Epithelial cell of prostate (primary cell): ENCODE results near the gene GNS.
"Not testable (repeated sequence)": the region's sequence is repeated elsewhere in the genome, so short reads cannot be mapped to it uniquely, and the experiment has no call there.

Experiments used
- DNase-seq: peaks from one replicate; pipeline ENCODE4 v3.0.0-alpha.2; 2011; ENCODE audit warnings: low read depth, low spot score
- H3K27ac ChIP-seq: fragments of 450-650 bp; 2 replicates; pipeline ENCODE4 v1.5.1; 2017; ENCODE audit warnings: mild to moderate bottlenecking

GNS gene

GRCh38 chr12:64780531-64781279, 21.5 kb upstream of the GNS start:
- H3K27ac ChIP-seq, result no peak overlapping the region
- DNase-seq, result no peak

- DNase-seq, result no peak
- H3K27ac ChIP-seq, result no peak overlapping the region
Observed at GRCh38 chr12:64780132-64780530, 20.9 kb upstream of the GNS start.

GRCh38 chr12:64779354-64779974, 20.3 kb upstream of the GNS start:
- DNase-seq, result no peak
- no peak overlapping the region for H3K27ac ChIP-seq

GRCh38 chr12:64775147-64775736, 16.0 kb upstream of the GNS start:
- not testable (repeated sequence) for DNase-seq, H3K27ac ChIP-seq

- no peak for DNase-seq
- no peak overlapping the region for H3K27ac ChIP-seq
Observed at GRCh38 chr12:64773386-64773785, 14.2 kb upstream of the GNS start.

GRCh38 chr12:64767495-64767894, 8.3 kb upstream of the GNS start:
- peak; percentile 46 for DNase-seq
- H3K27ac ChIP-seq, result peak overlapping the region; percentile 43

DNA sequence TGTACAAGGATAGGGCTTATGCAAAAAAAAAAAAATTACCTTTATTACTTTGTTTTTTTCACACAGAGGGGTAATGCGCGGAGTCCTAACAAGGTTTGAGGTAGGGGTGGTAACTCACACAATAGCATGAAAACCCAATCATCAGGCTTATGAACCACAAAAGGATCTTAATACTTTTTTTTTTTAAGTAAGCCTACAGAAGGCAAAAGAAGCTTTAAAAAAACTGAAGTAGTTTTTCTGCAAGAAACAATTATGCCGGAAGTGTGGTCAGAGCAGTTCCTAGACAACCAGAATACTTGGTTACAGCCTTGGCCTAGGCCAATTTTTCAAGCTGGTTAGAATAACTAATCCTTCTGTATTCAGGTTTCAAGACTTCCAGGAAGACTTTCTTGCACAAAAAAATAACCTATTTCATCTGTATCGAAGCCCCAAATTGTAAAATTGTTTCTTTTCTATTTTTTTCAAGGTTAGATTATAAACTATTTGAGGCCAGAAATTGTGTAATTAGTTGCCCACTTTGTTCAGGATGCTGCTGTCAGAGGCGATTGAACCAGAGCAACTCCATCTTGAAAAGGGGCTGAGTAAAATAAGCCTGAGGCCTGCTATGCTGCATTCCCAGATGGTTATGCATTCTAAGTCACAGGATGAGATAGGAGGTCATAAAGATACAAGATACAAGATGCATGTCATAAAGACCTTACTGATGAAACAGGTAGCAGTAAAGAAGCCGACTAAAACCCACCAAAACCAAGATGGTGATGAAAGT, 1.8 kb upstream of the GNS start:
- DNase-seq, result no peak

GRCh38 chr12:64757771-64758170, 1.4 kb downstream of the GNS start:
- no peak for DNase-seq
- peak overlapping the region; percentile 35 for H3K27ac ChIP-seq

More for the DNA sequence above, 1.8 kb upstream of the GNS start:
- H3K27ac ChIP-seq, result no peak overlapping the region

DNA sequence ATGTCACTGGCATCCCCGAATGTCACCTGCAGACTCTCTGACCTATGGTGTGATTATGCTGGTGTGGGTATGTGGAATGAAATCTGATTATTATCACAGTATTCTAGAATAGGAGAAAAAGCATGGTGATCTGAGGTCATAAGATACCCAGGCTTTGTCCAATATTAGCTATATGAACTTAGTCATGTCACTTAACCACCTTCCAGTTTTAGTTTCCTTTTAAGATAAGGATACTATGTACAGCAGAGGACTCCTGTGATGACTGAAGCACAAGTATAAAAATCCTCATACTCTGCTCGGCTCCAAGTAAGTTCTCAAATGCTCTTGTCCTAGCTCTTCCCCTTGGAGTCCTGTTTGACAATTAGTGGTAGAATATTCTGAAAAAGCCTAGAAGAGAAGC, 2.8 kb downstream of the GNS start:
- DNase-seq, result no peak
- H3K27ac ChIP-seq, result no peak overlapping the region

DNA sequence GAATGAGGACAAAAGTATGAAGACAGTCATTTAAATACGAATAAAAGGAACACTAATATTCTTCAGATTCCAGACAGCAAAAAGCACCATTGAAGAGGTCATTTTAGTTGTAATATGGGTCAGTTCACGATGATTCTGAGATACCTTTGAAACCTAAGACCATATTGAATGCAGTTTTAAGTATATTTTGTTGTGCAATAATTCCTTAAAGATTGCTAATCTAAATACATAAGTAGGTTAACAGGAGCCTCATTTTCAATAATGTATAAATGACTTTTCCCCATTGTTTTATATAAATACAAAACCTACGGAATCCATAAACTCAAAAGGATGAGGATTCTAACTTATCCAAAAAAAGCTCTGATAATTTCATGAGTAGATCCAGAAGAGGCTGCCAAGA, 5.8 kb downstream of the GNS start:
- H3K27ac ChIP-seq, result no peak overlapping the region
- no peak for DNase-seq

DNA sequence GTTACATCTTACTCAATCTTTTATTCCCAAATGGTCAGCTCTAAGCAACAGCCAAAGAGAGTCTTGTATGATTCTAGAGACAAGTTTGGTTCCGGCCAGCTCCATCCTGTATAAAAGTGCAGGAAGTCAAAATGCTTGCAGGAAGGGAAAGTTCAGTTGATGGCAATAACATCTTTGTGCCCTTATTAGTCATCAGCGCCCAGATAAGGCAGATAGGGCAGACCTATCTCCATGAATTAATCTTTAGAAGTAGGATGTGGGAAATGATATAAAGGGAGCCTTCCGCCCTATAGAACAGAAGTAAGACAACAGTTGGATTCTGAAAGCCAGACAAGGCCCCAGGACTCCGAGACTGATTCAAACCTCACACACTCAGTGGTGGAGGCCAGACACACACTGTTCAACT, 6.4 kb downstream of the GNS start:
- DNase-seq, result no peak
- no peak overlapping the region for H3K27ac ChIP-seq

DNA sequence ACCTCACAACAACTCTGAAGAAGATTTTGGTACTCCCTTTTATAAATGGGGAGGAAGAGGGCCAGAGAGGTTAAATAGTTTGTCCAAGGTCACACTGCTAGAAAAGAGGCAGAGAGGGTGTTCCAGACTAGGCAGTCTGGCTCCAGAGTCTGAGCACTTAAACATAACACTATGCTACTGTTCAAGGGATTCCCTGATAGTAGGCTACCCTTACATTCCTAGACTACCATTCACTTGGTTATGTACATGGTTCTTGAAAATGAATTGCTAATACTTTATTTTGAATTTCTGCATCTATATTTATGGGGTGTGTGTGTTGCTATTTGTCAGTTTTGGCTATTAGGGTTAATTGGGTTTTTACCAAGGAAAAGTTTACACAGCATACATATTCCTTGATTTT, 7.2 kb downstream of the GNS start:
- no peak for DNase-seq

DNA sequence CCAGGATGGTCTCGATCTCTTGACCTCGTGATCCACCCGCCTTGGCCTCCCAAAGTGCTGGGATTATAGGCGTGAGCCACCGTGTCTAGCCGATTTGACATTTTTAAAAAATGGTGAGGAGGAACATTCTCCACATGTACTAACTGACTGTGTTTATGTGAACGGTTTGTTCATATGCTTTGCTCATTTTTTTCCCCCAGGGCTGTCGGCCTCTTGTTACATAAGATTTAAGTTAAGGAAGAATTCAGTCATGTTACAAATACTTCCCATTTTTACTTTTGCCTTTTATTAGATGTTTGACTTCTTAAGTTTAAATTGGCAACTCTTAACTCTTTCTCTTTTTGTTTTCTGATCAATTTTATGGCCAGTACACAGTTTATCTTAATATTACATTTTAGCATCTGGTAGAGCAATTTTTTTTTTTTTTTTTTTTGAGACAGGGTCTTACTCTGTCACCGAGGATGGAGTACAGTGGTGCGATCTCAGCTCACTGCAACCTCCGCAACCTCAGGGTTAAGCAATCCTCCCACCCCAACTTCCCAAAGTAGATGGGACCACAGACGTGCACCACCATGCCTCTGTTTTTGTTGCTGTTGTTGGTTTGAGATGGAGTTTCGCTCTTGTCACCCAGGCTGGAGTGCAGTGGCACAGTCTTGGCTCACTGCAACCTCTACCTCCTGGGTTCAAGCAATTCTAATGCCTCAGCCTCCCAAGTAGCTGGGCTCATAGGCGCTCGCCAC, 9.6 kb downstream of the GNS start:
- H3K27ac ChIP-seq, result no peak overlapping the region
- no peak for DNase-seq

More for the DNA sequence above, 7.2 kb downstream of the GNS start:
- H3K27ac ChIP-seq, result no peak overlapping the region

DNA sequence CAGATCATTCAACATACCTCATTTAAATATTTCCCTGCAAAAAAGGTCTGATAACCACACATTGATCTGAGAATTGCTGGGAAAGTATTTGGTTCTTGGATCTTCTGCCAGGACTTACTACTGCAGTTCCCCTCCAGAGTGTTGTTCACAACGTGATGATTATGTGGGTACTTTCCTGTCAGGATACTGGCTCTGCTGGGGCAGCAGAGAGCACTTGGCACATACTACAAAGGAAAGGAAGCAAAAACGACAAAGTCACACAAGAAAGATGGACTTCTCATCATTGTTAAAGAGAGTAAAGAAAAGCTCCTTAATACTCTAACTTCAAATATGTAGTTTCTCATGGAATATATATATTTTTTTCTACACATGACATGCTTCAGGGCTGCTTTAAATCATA, 11.5 kb downstream of the GNS start:
- DNase-seq, result no peak

DNA sequence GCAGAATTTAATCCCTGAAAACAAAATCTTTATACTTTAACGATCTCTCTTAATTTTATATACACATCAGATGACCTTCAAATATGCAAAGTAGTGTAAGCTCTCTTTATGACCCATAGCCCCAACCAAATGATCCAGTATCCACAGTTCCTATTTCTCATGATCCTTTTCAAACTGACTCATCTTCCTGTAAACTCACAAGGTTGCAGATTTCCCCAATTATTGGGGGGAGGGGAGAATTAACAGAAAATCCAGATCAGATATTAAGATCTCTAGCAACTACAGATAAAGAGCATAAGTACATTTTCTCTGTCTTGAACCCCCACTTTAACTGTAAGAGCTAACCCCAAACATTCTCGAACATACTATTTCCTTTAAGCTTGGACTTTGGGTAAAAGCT, 12.5 kb downstream of the GNS start:
- peak overlapping the region; percentile 25 for H3K27ac ChIP-seq
- DNase-seq, result no peak

More for the DNA sequence above, 11.5 kb downstream of the GNS start:
- peak overlapping the region; percentile 25 for H3K27ac ChIP-seq

DNA sequence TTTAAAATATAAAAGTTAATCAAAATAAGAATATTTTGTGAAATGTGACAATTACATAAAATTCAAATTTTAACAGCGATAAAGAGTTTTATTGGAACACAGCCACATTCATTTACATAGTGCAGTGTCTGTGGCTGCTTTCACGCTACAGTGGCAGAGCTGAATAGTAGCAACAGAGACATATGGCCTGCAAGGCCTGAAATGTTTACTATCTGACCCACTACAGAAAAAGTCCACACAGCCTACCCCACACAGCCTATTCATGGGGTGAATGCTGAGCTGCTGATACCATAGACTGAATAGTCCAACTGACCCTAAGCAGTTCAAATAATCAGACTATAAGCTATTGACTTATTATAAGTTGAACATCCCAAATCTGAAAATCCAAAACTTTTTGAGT, 13.2 kb downstream of the GNS start:
- no peak for DNase-seq
- peak overlapping the region; percentile 25 for H3K27ac ChIP-seq

DNA sequence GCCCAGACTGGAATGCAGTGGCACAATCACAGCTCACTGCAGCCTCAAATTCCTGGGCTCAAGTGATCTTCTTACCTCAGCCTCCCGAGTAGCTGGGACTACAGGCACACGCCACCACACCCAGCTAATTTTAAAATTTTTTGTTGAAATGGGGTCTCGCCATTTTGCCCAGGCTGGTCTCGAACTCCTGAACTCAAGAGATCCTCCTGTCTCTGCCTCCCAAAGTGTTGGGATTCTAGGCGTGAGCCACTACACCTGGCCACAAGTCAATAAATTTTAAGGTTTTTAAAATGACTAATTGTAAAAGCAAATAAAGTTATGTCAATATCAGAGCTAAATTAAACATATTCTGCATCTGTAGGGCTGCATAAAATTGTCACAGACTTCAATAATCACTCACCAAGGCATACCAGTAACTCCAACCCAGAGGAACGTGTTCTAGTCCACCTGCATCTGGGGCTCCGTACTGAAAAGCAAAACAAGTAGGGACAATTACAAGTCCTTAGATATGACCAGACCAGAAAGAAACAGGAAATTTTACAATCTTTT, 13.9 kb downstream of the GNS start:
- no peak for DNase-seq
- H3K27ac ChIP-seq, result peak overlapping the region; percentile 17

- DNase-seq, result no peak
- peak overlapping the region; percentile 17 for H3K27ac ChIP-seq
Observed at GRCh38 chr12:64744422-64745258, 14.6 kb downstream of the GNS start.

- H3K27ac ChIP-seq, result no peak overlapping the region
- no peak for DNase-seq
Observed at GRCh38 chr12:64743206-64743605, 16.0 kb downstream of the GNS start.
